Measurements from ENCODE around the gene DAD1. TPM values are rescaled to one million over a fixed set of nuclear protein-coding genes. Genes with fewer than 3 reads are reported as not detected.

The DAD1 gene
- total and polyA plus RNA-seq, 2 experiments from 2014 or later: 369 to 653 TPM

- H4K20me1 ChIP-seq (ENCODE audit: insufficient read depth): no peaks in the 10 kb centered on the region
- peaks cover 12% of the 10 kb centered on the region for H3K36me3 ChIP-seq (ENCODE audit: low read depth)
- TF ChIP-seq EZH2phosphoT487 (IDR thresholded peaks at IDR 0.05; ENCODE audit: insufficient read depth, low read depth) (no peak), EZH2 (IDR thresholded peaks at IDR 0.05; ENCODE audit: insufficient read depth, poor library complexity, severe bottlenecking) (no peak)
- peaks cover 26% of the 10 kb centered on the region for H3K4me1 ChIP-seq (ENCODE audit: insufficient read depth)
- peak overlapping the region; percentile 85 for H3K4me2 ChIP-seq (ENCODE audit: unreplicated experiment)
- no peak overlapping the region for H2AFZ ChIP-seq
- in situ Hi-C loops (cut with MboI): no loop called here
- peak overlapping the region; percentile 86 for H3K27ac ChIP-seq
- DNase-seq: no peak
- no peaks in the 10 kb centered on the region for H3K27me3 ChIP-seq (replicated peaks; ENCODE audit: insufficient read depth)
- H3K9ac ChIP-seq: peak overlapping the region; percentile 93
- no peaks in the 10 kb centered on the region for H3K9me2 ChIP-seq (ENCODE audit: insufficient read depth)
- no peaks in the 10 kb centered on the region for H3K9me3 ChIP-seq (ENCODE audit: low read depth)
- 96 to 98% methylated on average over 3 of the region's 3 CpGs for WGBS, 2 experiments (ENCODE audit: low coverage in 1 of 2, low lambda C conversion rate in 2 of 2, missing lambda C conversion rate in 2 of 2)
- peak overlapping the region; percentile 88 for H3K4me3 ChIP-seq
- peaks cover 20% of the 10 kb centered on the region for H3K79me2 ChIP-seq (ENCODE audit: insufficient read depth)
- no peaks in the 10 kb centered on the region for H3F3A ChIP-seq (ENCODE audit: insufficient read depth)
Measured at GRCh38 chr14:22599349-22599748, 10.3 kb upstream of the DAD1 start.

GRCh38 chr14:22598896-22599244 lies 9.8 kb upstream of the DAD1 start:
- Histone ChIP-seq H3K27me3 (replicated peaks; ENCODE audit: insufficient read depth) (no peaks in the 10 kb centered on the region), H3K79me2 (ENCODE audit: insufficient read depth) (peaks cover 20% of the 10 kb centered on the region), H4K20me1 (ENCODE audit: insufficient read depth) (no peaks in the 10 kb centered on the region), H3K4me3 (peak overlapping the region; percentile 88), H3K9ac (peak overlapping the region; percentile 93), H2AFZ (peak overlapping the region; percentile 97), H3K4me1 (ENCODE audit: insufficient read depth) (peaks cover 26% of the 10 kb centered on the region), H3K27ac (peak overlapping the region; percentile 86), H3K9me3 (ENCODE audit: low read depth) (no peaks in the 10 kb centered on the region), H3K36me3 (ENCODE audit: low read depth) (peaks cover 7% of the 10 kb centered on the region), H3K4me2 (ENCODE audit: unreplicated experiment) (peak overlapping the region; percentile 85), H3F3A (ENCODE audit: insufficient read depth) (no peaks in the 10 kb centered on the region), H3K9me2 (ENCODE audit: insufficient read depth) (no peaks in the 10 kb centered on the region)
- in situ Hi-C loops (cut with MboI): no loop called here
- no peak for TF ChIP-seq EZH2phosphoT487 (IDR thresholded peaks at IDR 0.05; ENCODE audit: insufficient read depth, low read depth)
- TF ChIP-seq EZH2 (IDR thresholded peaks at IDR 0.05; ENCODE audit: insufficient read depth, poor library complexity, severe bottlenecking): no peak
- peak; percentile 86 for DNase-seq
- WGBS, 2 experiments (ENCODE audit: low coverage in 1 of 2, low lambda C conversion rate in 2 of 2, missing lambda C conversion rate in 2 of 2): 1 to 2% methylated on average over 5 of the region's 5 CpGs

- in situ Hi-C loops (cut with MboI): no loop called here
- H3K36me3 ChIP-seq (ENCODE audit: low read depth): peaks cover 4% of the 10 kb centered on the region; the same call in 1 of the 2 replicates
- peaks cover 26% of the 10 kb centered on the region for H3K4me1 ChIP-seq (ENCODE audit: insufficient read depth)
- peaks cover 20% of the 10 kb centered on the region for H3K79me2 ChIP-seq (ENCODE audit: insufficient read depth)
- H3K27me3 ChIP-seq (replicated peaks; ENCODE audit: insufficient read depth): no peaks in the 10 kb centered on the region
- no peaks in the 10 kb centered on the region for H4K20me1 ChIP-seq (ENCODE audit: insufficient read depth)
- H3F3A ChIP-seq (ENCODE audit: insufficient read depth): no peaks in the 10 kb centered on the region
- DNase-seq: peak; percentile 91
- H3K27ac ChIP-seq: peak within 1 kb of the TSS; percentile 86
- peak within 1 kb of the TSS; percentile 85 for H3K4me2 ChIP-seq (ENCODE audit: unreplicated experiment)
- no peaks in the 10 kb centered on the region for H3K9me2 ChIP-seq (ENCODE audit: insufficient read depth)
- TF ChIP-seq EZH2phosphoT487 (IDR thresholded peaks at IDR 0.05; ENCODE audit: insufficient read depth, low read depth) (no peak), EZH2 (IDR thresholded peaks at IDR 0.05; ENCODE audit: insufficient read depth, poor library complexity, severe bottlenecking) (no peak)
- no peaks in the 10 kb centered on the region for H3K9me3 ChIP-seq (ENCODE audit: low read depth)
- H3K9ac ChIP-seq: peak within 1 kb of the TSS; percentile 93
- H3K4me3 ChIP-seq: peak within 1 kb of the TSS; percentile 88
- WGBS, 2 experiments (ENCODE audit: low coverage in 1 of 2, low lambda C conversion rate in 2 of 2, missing lambda C conversion rate in 2 of 2): 1% methylated on average over 34 to 49 of the region's 49 CpGs
- peak within 1 kb of the TSS; percentile 97 for H2AFZ ChIP-seq
Measured at GRCh38 chr14:22598099-22598895, 9.3 kb upstream of the DAD1 start, which contains the start of gene ABHD4. Gene ABHD4, plus strand, starts transcription at chr14:22598300. Its CDS starts 7 bp downstream, at chr14:22598307.

GRCh38 chr14:22597771-22598098 lies 8.7 kb upstream of the DAD1 start:
- Histone ChIP-seq H3K4me1 (ENCODE audit: insufficient read depth) (peaks cover 21% of the 10 kb centered on the region), H3K4me3 (peak overlapping the region; percentile 88), H3K79me2 (ENCODE audit: insufficient read depth) (peaks cover 20% of the 10 kb centered on the region), H3K9ac (peak overlapping the region; percentile 93), H3K9me3 (ENCODE audit: low read depth) (no peaks in the 10 kb centered on the region), H3K9me2 (ENCODE audit: insufficient read depth) (no peaks in the 10 kb centered on the region), H3K27me3 (replicated peaks; ENCODE audit: insufficient read depth) (no peaks in the 10 kb centered on the region), H3K36me3 (ENCODE audit: low read depth) (peaks cover 4% of the 10 kb centered on the region; the same call in 1 of the 2 replicates), H3K4me2 (ENCODE audit: unreplicated experiment) (peak overlapping the region; percentile 85), H2AFZ (peak overlapping the region; percentile 97), H3K27ac (peak overlapping the region; percentile 86), H4K20me1 (ENCODE audit: insufficient read depth) (no peaks in the 10 kb centered on the region), H3F3A (ENCODE audit: insufficient read depth) (no peaks in the 10 kb centered on the region)
- in situ Hi-C loops (cut with MboI): no loop called here
- 6 to 8% methylated on average over 9 of the region's 9 CpGs for WGBS, 2 experiments (ENCODE audit: low coverage in 1 of 2, low lambda C conversion rate in 2 of 2, missing lambda C conversion rate in 2 of 2)
- TF ChIP-seq EZH2phosphoT487 (IDR thresholded peaks at IDR 0.05; ENCODE audit: insufficient read depth, low read depth): no peak
- no peak for TF ChIP-seq EZH2 (IDR thresholded peaks at IDR 0.05; ENCODE audit: insufficient read depth, poor library complexity, severe bottlenecking)
- peak; percentile 29 for DNase-seq

Data from GM23248 (cell line).